Measurements from ENCODE around the gene TAS2R13. TPM values are rescaled to one million over a fixed set of nuclear protein-coding genes. Genes with fewer than 3 reads are reported as not detected.

Gene TAS2R13
- total RNA-seq, 2 donors from 2014 or later: 1.1 to 1.4 TPM

DNA sequence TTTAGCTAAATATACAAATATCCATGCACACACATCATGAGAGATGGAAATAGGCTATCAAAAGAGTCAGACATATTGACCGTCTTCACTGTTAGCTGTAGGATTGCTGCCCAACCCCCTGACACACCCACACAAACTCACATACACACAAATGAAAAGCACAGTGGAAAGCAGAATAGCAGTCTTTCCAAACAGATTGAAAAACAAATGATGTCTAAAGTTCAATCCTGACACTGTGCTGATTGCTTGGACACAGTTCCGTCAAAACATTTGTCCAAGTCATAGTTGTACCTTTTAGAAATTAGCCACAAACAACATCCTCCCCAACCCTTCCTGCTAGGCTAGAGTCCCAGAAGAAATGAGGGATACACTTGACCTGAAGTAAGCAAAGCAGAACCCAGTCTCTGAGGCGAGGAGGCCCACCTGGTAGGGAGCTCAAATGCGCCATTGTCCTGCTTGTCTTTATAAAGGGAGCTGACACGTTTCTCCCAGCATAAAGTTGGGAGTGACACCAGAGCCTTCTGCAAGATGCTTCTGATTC lies 19.5 kb upstream of the TAS2R13 start, which contains the start of gene PRH2:
PRH2 (plus strand) TSS at position 491 of the 541 bp plus-strand sequence; CDS start at position 529, 38 bp downstream.
- Histone ChIP-seq H3K4me3 (no peak within 1 kb of the TSS), H3K4me1 (replicated peaks) (no peaks in the 10 kb centered on the region), H3K9me3 (no peaks in the 10 kb centered on the region), H3K36me3 (no peaks in the 10 kb centered on the region), H3K27me3 (replicated peaks; ENCODE audit: insufficient read depth) (no peaks in the 10 kb centered on the region), H3K27ac (no peak within 1 kb of the TSS)
- intact Hi-C loops (cut with DNase I): no loop called here
- WGBS: 96% methylated on average over 5 of the region's 5 CpGs
- no peak for TF ChIP-seq POLR2AphosphoS5 (IDR thresholded peaks at IDR 0.05)
- TF ChIP-seq POLR2A (IDR thresholded peaks at IDR 0.05): no peak
- TF ChIP-seq, protein P1, sequence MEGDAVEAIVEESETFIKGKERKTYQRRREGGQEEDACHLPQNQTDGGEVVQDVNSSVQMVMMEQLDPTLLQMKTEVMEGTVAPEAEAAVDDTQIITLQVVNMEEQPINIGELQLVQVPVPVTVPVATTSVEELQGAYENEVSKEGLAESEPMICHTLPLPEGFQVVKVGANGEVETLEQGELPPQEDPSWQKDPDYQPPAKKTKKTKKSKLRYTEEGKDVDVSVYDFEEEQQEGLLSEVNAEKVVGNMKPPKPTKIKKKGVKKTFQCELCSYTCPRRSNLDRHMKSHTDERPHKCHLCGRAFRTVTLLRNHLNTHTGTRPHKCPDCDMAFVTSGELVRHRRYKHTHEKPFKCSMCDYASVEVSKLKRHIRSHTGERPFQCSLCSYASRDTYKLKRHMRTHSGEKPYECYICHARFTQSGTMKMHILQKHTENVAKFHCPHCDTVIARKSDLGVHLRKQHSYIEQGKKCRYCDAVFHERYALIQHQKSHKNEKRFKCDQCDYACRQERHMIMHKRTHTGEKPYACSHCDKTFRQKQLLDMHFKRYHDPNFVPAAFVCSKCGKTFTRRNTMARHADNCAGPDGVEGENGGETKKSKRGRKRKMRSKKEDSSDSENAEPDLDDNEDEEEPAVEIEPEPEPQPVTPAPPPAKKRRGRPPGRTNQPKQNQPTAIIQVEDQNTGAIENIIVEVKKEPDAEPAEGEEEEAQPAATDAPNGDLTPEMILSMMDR (IDR thresholded peaks at IDR 0.05): no peak
- no peak for DNase-seq (ENCODE audit: low spot score)

DNA sequence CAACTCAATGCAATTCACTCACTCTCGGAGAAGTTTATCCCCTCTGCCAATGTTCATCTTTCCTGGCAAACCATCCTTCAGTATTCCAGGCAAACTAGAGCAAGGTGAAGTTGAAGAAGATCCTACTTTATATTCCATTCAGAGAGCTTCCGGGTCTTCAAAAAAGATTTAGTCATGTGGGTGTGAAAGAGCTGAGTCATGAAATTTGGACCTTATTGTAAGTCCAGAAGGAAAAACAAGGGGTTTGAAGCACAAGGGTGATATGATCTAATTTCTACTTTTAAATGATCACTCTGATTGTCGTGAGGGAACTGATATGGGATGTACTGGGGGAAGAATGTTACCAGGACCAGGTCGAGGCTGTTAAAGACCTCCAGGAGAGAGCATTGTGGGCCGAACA lies 16.9 kb upstream of the TAS2R13 start:
- Histone ChIP-seq H3K27ac (no peak overlapping the region), H3K27me3 (replicated peaks; ENCODE audit: insufficient read depth) (no peaks in the 10 kb centered on the region), H3K36me3 (no peaks in the 10 kb centered on the region), H3K4me1 (replicated peaks) (no peaks in the 10 kb centered on the region), H3K4me3 (no peak overlapping the region), H3K9me3 (no peaks in the 10 kb centered on the region)
- 87% methylated on average over 5 of the region's 5 CpGs for WGBS
- intact Hi-C loops (cut with DNase I): no loop called here
- DNase-seq (ENCODE audit: low spot score): no peak
- TF ChIP-seq POLR2AphosphoS5 (IDR thresholded peaks at IDR 0.05) (no peak), POLR2A (IDR thresholded peaks at IDR 0.05) (no peak)
- TF ChIP-seq, protein P1 (IDR thresholded peaks at IDR 0.05): no peak

DNA sequence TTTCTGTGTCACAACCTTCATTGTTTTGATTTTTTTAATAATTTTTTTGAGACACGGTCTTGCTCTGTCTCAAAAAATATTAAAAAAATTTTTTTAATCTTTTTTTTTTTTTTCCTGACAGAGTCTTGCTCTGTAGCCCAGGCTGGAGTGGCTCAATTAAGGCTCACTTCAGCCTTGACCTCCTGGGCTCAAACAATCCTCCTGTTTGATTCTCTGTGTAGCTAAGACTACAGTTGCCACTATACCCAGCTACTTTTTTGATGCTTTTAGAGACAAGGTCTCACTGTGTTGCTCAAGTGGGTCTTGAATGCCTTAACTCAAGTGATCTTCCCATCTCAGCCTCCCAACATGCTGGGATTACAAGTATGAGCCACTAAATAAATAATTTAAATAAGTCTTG lies 10.4 kb upstream of the TAS2R13 start:
- H3K9me3 ChIP-seq: no peaks in the 10 kb centered on the region
- TF ChIP-seq, protein P1 (IDR thresholded peaks at IDR 0.05): no peak
- no peak for TF ChIP-seq POLR2AphosphoS5 (IDR thresholded peaks at IDR 0.05)
- TF ChIP-seq POLR2A (IDR thresholded peaks at IDR 0.05): no peak
- no peak overlapping the region for H3K27ac ChIP-seq
- H3K4me1 ChIP-seq (replicated peaks): no peaks in the 10 kb centered on the region
- no peak for DNase-seq (ENCODE audit: low spot score)
- no peak overlapping the region for H3K4me3 ChIP-seq
- WGBS: 87% methylated on average over 1 of the region's 1 CpG
- H3K27me3 ChIP-seq (replicated peaks; ENCODE audit: insufficient read depth): no peaks in the 10 kb centered on the region
- intact Hi-C loops (cut with DNase I): no loop called here
- H3K36me3 ChIP-seq: no peaks in the 10 kb centered on the region

DNA sequence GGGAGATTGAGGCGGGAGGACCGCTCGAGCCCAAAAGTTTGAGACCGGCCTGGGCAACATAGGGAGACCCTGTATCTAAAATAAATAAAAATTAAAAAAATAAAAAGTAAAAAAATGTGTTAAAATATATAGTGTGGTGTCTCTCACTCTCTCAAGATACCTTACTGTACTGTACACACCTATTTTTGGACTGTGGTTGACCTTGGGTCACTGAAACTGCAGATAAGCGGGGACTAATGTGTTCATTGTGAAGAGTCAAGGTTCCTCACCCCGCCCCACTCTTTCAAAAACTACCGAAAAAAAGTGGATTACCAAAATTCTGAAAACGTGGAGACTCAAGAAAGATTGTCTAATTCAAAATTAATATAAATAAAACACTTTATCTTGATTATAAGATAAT lies 1.0 kb upstream of the TAS2R13 start:
- intact Hi-C loops (cut with DNase I): no loop called here
- H3K9me3 ChIP-seq: no peaks in the 10 kb centered on the region
- H3K36me3 ChIP-seq: no peaks in the 10 kb centered on the region
- H3K4me1 ChIP-seq (replicated peaks): no peaks in the 10 kb centered on the region
- 88% methylated on average over 8 of the region's 8 CpGs for WGBS
- no peak for DNase-seq (ENCODE audit: low spot score)
- H3K27me3 ChIP-seq (replicated peaks; ENCODE audit: insufficient read depth): no peaks in the 10 kb centered on the region
- TF ChIP-seq POLR2AphosphoS5 (IDR thresholded peaks at IDR 0.05) (no peak), POLR2A (IDR thresholded peaks at IDR 0.05) (no peak)
- TF ChIP-seq, protein P1 (IDR thresholded peaks at IDR 0.05): no peak
- no peak overlapping the region for H3K4me3 ChIP-seq
- H3K27ac ChIP-seq: no peak overlapping the region

DNA sequence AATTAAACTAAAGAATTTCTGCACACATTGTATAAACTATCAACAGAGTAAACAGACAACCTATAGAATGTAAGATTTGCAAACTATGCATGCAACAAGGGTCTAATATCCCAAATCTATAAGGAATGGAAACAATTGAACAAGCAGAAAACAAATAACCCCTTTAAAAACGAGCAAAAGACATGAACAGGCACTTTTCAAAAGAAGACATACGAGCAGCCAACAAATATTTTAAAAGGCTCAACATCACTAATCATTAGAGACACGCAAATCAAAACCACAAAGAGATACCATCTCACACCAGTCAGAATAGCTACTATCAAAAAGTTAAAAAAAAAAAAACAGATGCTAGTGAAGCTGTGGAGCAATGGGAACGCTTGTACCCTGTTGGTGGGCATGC lies 4.7 kb downstream of the TAS2R13 start:
- intact Hi-C loops (cut with DNase I): no loop called here
- no peaks in the 10 kb centered on the region for H3K27me3 ChIP-seq (replicated peaks; ENCODE audit: insufficient read depth)
- no peak overlapping the region for H3K4me3 ChIP-seq
- TF ChIP-seq POLR2AphosphoS5 (IDR thresholded peaks at IDR 0.05): no peak
- no peak for TF ChIP-seq POLR2A (IDR thresholded peaks at IDR 0.05)
- TF ChIP-seq, protein P1 (IDR thresholded peaks at IDR 0.05): no peak
- H3K4me1 ChIP-seq (replicated peaks): no peaks in the 10 kb centered on the region
- 91% methylated on average over 4 of the region's 4 CpGs for WGBS
- H3K9me3 ChIP-seq: no peaks in the 10 kb centered on the region
- DNase-seq (ENCODE audit: low spot score): no peak
- no peaks in the 10 kb centered on the region for H3K36me3 ChIP-seq
- no peak overlapping the region for H3K27ac ChIP-seq

Measured in prostate gland (tissue), 2 donors.